ENCODE data around the gene EXOC3L1.
A peak's percentile ranks its signal among the peaks of the same experiment; 100 is the strongest.

Gene EXOC3L1

GRCh38 chr16:67227567-67227921 is 37.6 kb upstream of the EXOC3L1 start:
- peak overlapping the region; percentile 86 for H3K4me3 ChIP-seq (ENCODE audit: low read depth, low read length)
- TF ChIP-seq, protein P1, sequence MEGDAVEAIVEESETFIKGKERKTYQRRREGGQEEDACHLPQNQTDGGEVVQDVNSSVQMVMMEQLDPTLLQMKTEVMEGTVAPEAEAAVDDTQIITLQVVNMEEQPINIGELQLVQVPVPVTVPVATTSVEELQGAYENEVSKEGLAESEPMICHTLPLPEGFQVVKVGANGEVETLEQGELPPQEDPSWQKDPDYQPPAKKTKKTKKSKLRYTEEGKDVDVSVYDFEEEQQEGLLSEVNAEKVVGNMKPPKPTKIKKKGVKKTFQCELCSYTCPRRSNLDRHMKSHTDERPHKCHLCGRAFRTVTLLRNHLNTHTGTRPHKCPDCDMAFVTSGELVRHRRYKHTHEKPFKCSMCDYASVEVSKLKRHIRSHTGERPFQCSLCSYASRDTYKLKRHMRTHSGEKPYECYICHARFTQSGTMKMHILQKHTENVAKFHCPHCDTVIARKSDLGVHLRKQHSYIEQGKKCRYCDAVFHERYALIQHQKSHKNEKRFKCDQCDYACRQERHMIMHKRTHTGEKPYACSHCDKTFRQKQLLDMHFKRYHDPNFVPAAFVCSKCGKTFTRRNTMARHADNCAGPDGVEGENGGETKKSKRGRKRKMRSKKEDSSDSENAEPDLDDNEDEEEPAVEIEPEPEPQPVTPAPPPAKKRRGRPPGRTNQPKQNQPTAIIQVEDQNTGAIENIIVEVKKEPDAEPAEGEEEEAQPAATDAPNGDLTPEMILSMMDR (IDR thresholded peaks at IDR 0.05; ENCODE audit: borderline replicate concordance, insufficient read depth, low read depth, low read length), result no peak

DNA sequence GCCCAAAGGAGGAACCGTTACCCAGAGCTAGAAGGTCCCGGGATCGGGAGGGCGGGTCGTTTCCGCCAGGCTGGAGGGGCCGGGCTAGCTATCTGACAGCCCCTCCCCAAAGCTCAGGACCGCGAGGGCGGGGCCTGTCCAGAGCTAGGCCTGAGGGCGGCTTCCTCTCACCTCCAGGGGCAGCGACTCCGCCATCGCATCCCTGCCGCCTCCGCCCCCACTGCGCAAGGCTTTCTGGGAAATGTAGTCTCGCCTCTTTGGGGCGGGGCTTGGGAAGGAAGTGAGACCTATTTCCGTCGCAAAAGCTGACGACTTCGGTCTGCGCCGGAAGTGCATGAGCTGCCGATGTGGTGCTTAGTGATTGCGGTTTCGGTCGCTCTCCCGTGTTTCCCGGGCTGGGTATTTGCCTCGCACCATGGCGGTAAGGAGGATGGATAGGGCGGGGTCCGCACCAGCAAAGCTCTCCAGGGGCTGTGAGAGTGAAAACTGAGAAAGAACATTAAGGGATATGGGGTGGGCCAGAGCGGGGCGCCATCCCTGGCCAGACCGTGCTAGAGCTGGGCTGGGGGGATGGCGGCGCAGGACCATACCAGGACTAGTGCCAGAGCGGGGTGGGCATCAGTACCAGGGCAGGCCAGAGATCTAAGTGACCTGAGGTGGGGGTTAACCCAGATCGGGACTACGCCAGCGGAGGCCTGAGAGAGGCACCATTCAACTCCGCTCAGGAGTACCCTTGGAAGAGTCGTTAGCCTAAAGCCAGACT is 37.0 kb upstream of the EXOC3L1 start, which contains the start of gene TMEM208:
Gene TMEM208, plus strand, starts transcription at position 327 of the 763 bp plus-strand sequence. Its CDS starts 89 bp downstream, at position 416.
- TF ChIP-seq, protein P1 (IDR thresholded peaks at IDR 0.05; ENCODE audit: borderline replicate concordance, insufficient read depth, low read depth, low read length), result 0 out of 2 replicates have a peak, but pooled peaks have one; percentile 15
- peak within 1 kb of the TSS; percentile 86 for H3K4me3 ChIP-seq (ENCODE audit: low read depth, low read length)

- TF ChIP-seq, protein P1 (IDR thresholded peaks at IDR 0.05; ENCODE audit: borderline replicate concordance, insufficient read depth, low read depth, low read length), result no peak
- H3K4me3 ChIP-seq (ENCODE audit: low read depth, low read length), result peak overlapping the region; percentile 86
Measured at GRCh38 chr16:67226295-67226803, 36.4 kb upstream of the EXOC3L1 start.

GRCh38 chr16:67223992-67224391 is 34.1 kb upstream of the EXOC3L1 start:
- H3K4me3 ChIP-seq (ENCODE audit: low read depth, low read length), result no peak overlapping the region

DNA sequence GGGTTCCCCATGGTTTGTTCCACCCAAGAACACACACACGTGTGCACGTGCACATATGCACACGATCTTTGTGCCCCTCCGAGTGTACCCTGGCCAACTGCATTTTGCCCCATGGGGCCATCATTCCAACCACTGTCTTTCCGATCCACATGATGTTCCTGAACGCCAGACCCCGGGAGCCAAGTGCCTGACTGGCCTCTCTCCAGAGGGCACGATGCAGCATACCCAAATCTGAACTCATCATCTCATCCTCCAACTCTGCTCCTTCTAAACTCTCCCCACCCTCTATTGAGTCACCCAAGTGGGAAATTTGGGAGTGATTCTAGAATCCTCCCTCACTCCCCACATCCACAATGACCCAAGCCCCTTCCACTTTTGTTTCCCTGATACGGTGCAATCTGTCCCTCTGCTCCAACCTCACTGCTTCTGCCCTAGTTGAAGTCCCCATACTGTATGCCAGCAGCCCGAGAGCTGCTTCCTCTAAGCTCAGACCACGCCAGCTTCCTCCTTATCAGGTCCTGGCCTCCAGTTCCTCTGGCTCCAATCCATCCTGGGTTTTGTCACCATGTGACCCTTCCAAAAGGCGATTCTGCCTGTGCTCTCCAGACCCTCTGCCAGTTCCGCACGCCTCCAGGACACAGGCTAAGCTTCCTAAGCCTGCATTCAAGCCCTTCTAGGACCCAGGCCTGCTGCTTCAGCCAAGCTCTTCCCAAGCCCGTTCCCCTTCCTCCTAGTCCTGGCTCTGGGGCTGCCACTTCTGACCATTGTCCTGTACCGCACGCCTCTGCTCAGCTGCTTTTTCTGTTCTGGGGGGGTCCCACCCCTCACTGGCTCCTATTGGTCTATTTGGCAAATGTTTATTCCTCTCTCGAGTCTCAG is 26.9 kb upstream of the EXOC3L1 start:
- TF ChIP-seq, protein P1 (IDR thresholded peaks at IDR 0.05; ENCODE audit: borderline replicate concordance, insufficient read depth, low read depth, low read length), result no peak

More at GRCh38 chr16:67223992-67224391, 34.1 kb upstream of the EXOC3L1 start:
- TF ChIP-seq, protein P1 (IDR thresholded peaks at IDR 0.05; ENCODE audit: borderline replicate concordance, insufficient read depth, low read depth, low read length), result no peak

DNA sequence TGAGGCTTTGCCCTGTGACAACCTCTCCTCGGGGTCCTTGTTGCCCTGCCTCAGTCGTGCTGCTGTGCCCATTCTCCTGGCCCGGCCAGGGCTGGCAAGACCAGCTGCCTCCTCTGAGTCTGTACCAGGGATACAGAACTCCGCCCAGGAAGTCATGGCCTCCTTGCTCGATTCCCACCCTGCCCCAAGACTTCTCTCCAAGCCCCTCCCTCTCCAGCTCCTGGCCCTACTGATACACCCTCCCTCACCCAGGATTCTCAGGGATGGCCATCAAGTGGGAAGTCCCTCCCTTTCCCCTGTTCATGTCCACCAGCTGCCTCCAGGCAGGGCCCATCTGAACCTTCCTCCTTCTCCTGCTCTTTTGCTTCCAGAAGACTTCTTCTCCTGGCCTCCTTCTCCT is 25.8 kb upstream of the EXOC3L1 start:
- TF ChIP-seq, protein P1 (IDR thresholded peaks at IDR 0.05; ENCODE audit: borderline replicate concordance, insufficient read depth, low read depth, low read length), result no peak
- no peak overlapping the region for H3K4me3 ChIP-seq (ENCODE audit: low read depth, low read length)

More for the DNA sequence above, 26.9 kb upstream of the EXOC3L1 start:
- no peak overlapping the region for H3K4me3 ChIP-seq (ENCODE audit: low read depth, low read length)

All from GM12875 (cell line).